Stimulated activated CD4-positive, alpha-beta T cell treated with anti-CD3 and anti-CD28 coated beads, Interleukin-2, amount 100 ng/mL, for 48 hours (primary cell): ENCODE measurements around the gene SIGLEC7.

ENCODE experiments used
- DNase-seq, 2 donors: peaks; one replicate each; pipeline ENCODE4 v3.0.0-alpha.2; 2020

Gene SIGLEC7

GRCh38 chr19:51119611-51120010 is 22.5 kb upstream of the SIGLEC7 start:
- no peak for DNase-seq

GRCh38 chr19:51120160-51120559 is 21.9 kb upstream of the SIGLEC7 start:
- no peak for DNase-seq

- no peak for DNase-seq
These were observed 20.8 kb upstream of the SIGLEC7 start for GRCh38 chr19:51121257-51121656.

GRCh38 chr19:51122112-51122981 is 19.8 kb upstream of the SIGLEC7 start:
- no peak for DNase-seq

GRCh38 chr19:51123381-51123800 is 18.7 kb upstream of the SIGLEC7 start:
- DNase-seq: no peak

GRCh38 chr19:51123802-51124201 is 18.3 kb upstream of the SIGLEC7 start:
- no peak for DNase-seq

- no peak for DNase-seq
These were observed 17.9 kb upstream of the SIGLEC7 start for GRCh38 chr19:51124216-51124615.

GRCh38 chr19:51124729-51125128 is 17.4 kb upstream of the SIGLEC7 start, which contains the start of gene SIGLEC9:
SIGLEC9 (plus strand) TSS chr19:51124906; CDS start chr19:51124975, 69 bp downstream.
- no peak for DNase-seq

- DNase-seq: no peak
These were observed 16.6 kb upstream of the SIGLEC7 start for GRCh38 chr19:51125421-51126075.

GRCh38 chr19:51127032-51127431 is 15.1 kb upstream of the SIGLEC7 start:
- DNase-seq: no peak

GRCh38 chr19:51127755-51128154 is 14.3 kb upstream of the SIGLEC7 start:
- DNase-seq: no peak

GRCh38 chr19:51128227-51128626 is 13.9 kb upstream of the SIGLEC7 start:
- no peak for DNase-seq

GRCh38 chr19:51129716-51130115 is 12.4 kb upstream of the SIGLEC7 start:
- DNase-seq: no peak

- no peak for DNase-seq
These were observed 10.1 kb upstream of the SIGLEC7 start for GRCh38 chr19:51131780-51132680.

- DNase-seq: no peak
These were observed 7.1 kb upstream of the SIGLEC7 start for GRCh38 chr19:51135004-51135403.

- no peak for DNase-seq
These were observed 5.9 kb upstream of the SIGLEC7 start for GRCh38 chr19:51135986-51136762.

- no peak for DNase-seq
These were observed 5.1 kb upstream of the SIGLEC7 start for GRCh38 chr19:51136851-51137551.

GRCh38 chr19:51137792-51138425 is 4.2 kb upstream of the SIGLEC7 start:
- DNase-seq: no peak

- DNase-seq: no peak
These were observed 3.5 kb upstream of the SIGLEC7 start for GRCh38 chr19:51138549-51138979.

GRCh38 chr19:51139299-51140014 is 2.6 kb upstream of the SIGLEC7 start:
- no peak for DNase-seq
